H1 (cell line): ENCODE measurements around the gene IDH2. TPM values are rescaled to one million over a fixed set of nuclear protein-coding genes. Genes with fewer than 3 reads are reported as not detected.

ENCODE experiments used
- CTCF ChIA-PET: fragments of 300-600 bp; sonication (Branson Sonifier 250); formaldehyde crosslinking; loops from one replicate; lab custom pipeline; 2021; ENCODE audit not compliant: partially characterized antibody; lab: Charles Lee
- POLR2A ChIA-PET: fragments of 300-600 bp; sonication (Branson Sonifier 250); formaldehyde crosslinking; loops from one replicate; lab custom pipeline; 2021; ENCODE audit warnings: inconsistent platforms; ENCODE audit not compliant: partially characterized antibody; lab: Charles Lee
- DNase-seq, 2 experiments: peaks; one replicate each; pipeline versions ENCODE4 v3.0.0 to v3.0.0-alpha.2; 2010 to 2022; ENCODE audit warnings: low spot score in 2 of 2, low read depth in 1 of 2, mixed read lengths in 1 of 2
- FAIRE-seq: peaks from 2 replicates; lab custom pipeline; 2011; peaks lifted over from hg19 to GRCh38; lab: Jason Lieb, UNC
- H2AFZ ChIP-seq: 2 replicates; pipeline ENCODE4 v1.8.1; 2012; ENCODE audit warnings: low read length, inconsistent platforms
- H2AK5ac ChIP-seq: 2 replicates; pipeline ENCODE4 v1.6.1; 2013; ENCODE audit warnings: low read depth, low read length
- H2BK120ac ChIP-seq: replicated peaks from 2 replicates; pipeline ENCODE3; 2013; ENCODE audit warnings: low read depth, low read length, inconsistent platforms
- H2BK12ac ChIP-seq: 2 replicates; pipeline ENCODE4 v1.6.1; 2013; ENCODE audit warnings: low read depth, low read length
- H2BK15ac ChIP-seq: 2 replicates; pipeline ENCODE4 v1.6.1; 2013; ENCODE audit warnings: low read length
- H2BK20ac ChIP-seq: 2 replicates; pipeline ENCODE4 v1.6.1; 2013; ENCODE audit warnings: low read length
- H2BK5ac ChIP-seq: 2 replicates; pipeline ENCODE4 v1.6.1; 2013; ENCODE audit warnings: low read depth, low read length
- H3K14ac ChIP-seq: 2 replicates; pipeline ENCODE4 v1.6.1; 2013; ENCODE audit warnings: inconsistent platforms; ENCODE audit not compliant: insufficient read length
- H3K18ac ChIP-seq: 2 replicates; pipeline ENCODE4 v1.6.1; 2013; ENCODE audit warnings: low read length; ENCODE audit errors: extremely low read depth
- H3K23ac ChIP-seq: 2 replicates; pipeline ENCODE4 v1.6.1; 2013; ENCODE audit warnings: inconsistent platforms; ENCODE audit not compliant: insufficient read length
- H3K23me2 ChIP-seq: 2 replicates; pipeline ENCODE4 v1.6.1; 2013; ENCODE audit warnings: low read depth, low read length
- H3K27ac ChIP-seq: 2 replicates; pipeline ENCODE4 v1.6.1; 2011; ENCODE audit warnings: low read depth, low read length, inconsistent platforms
- H3K27me3 ChIP-seq, 4 experiments: replicated peaks in 1 of 4; 1 replicate in 1 of 4; 2 replicates in 3 of 4; pipeline versions ENCODE4 v1.6.1 to v1.8.1; 2011 to 2013; ENCODE audit warnings: low read length in 3 of 4, mild to moderate bottlenecking in 3 of 4, inconsistent platforms in 2 of 4, mixed read lengths in 2 of 4, moderate library complexity in 1 of 4; ENCODE audit not compliant: control insufficient read depth in 3 of 4, insufficient read depth in 3 of 4; ENCODE audit errors: extremely low read depth in 1 of 4
- H3K36me3 ChIP-seq, 4 experiments: 2 replicates each; pipeline versions ENCODE4 v1.6.1 to v1.8.1; 2011 to 2013; ENCODE audit warnings: mild to moderate bottlenecking in 4 of 4, low read length in 3 of 4, moderate library complexity in 2 of 4, control low read depth in 1 of 4, inconsistent platforms in 1 of 4; ENCODE audit not compliant: insufficient read depth in 4 of 4, control insufficient read depth in 2 of 4
- H3K4ac ChIP-seq: replicated peaks from 2 replicates; pipeline ENCODE3; 2013; ENCODE audit warnings: low read length, low read depth, mixed read lengths, inconsistent platforms; ENCODE audit not compliant: insufficient read length
- H3K4me1 ChIP-seq, 4 experiments: replicated peaks in 1 of 4; 1 replicate in 1 of 4; 2 replicates in 3 of 4; pipeline versions ENCODE4 v1.6.1 to v1.8.1; 2011 to 2013; ENCODE audit warnings: low read length in 3 of 4, inconsistent platforms in 2 of 4, mixed read lengths in 1 of 4; ENCODE audit not compliant: insufficient read depth in 4 of 4, control insufficient read depth in 3 of 4
- H3K4me2 ChIP-seq, 2 experiments: 2 replicates each; pipeline versions ENCODE4 v1.6.1 to v1.8.1; 2011 to 2013; ENCODE audit warnings: low read depth in 2 of 2, low read length in 2 of 2, control low read depth in 1 of 2, inconsistent platforms in 1 of 2, mild to moderate bottlenecking in 1 of 2; ENCODE audit not compliant: insufficient read depth in 1 of 2
- H3K4me3 ChIP-seq, 4 experiments: fragments of 200-600, 300-600 bp in 1 of 4; sonication (generic), shearing (Covaris generic), sonication (Bioruptor Twin) in 1 of 4; 2 replicates each; pipeline versions ENCODE4 v1.5.1 to v1.8.1; 2011 to 2016; ENCODE audit warnings: low read length in 4 of 4, low read depth in 3 of 4, control low read depth in 2 of 4, inconsistent platforms in 2 of 4, mild to moderate bottlenecking in 2 of 4, mixed read lengths in 1 of 4, moderate library complexity in 1 of 4; ENCODE audit not compliant: insufficient read depth in 2 of 4; ENCODE audit errors: extremely low read depth in 1 of 4
- H3K56ac ChIP-seq: replicated peaks from 2 replicates; pipeline ENCODE3; 2013; ENCODE audit warnings: low read depth, mild to moderate bottlenecking, mixed read lengths, low read length, inconsistent platforms; ENCODE audit not compliant: insufficient read length
- H3K79me1 ChIP-seq: 2 replicates; pipeline ENCODE4 v1.6.1; 2013; ENCODE audit warnings: low read depth, low read length, control low read depth
- H3K79me2 ChIP-seq, 2 experiments: 2 replicates each; pipeline versions ENCODE4 v1.6.1 to v1.8.1; 2012 to 2013; ENCODE audit warnings: low read length in 2 of 2, mild to moderate bottlenecking in 2 of 2, inconsistent platforms in 1 of 2; ENCODE audit not compliant: insufficient read depth in 2 of 2, control insufficient read depth in 1 of 2
- H3K9ac ChIP-seq, 4 experiments: replicated peaks in 1 of 4; 1 replicate in 1 of 4; 2 replicates in 3 of 4; pipeline versions ENCODE4 v1.6.1 to v1.8.1; 2011 to 2013; ENCODE audit warnings: low read depth in 3 of 4, low read length in 3 of 4, control low read depth in 2 of 4, mild to moderate bottlenecking in 2 of 4, moderate library complexity in 2 of 4, inconsistent platforms in 1 of 4; ENCODE audit errors: extremely low read depth in 1 of 4
- H3K9me3 ChIP-seq, 2 experiments: 2 replicates each; pipeline versions ENCODE4 v1.6.1 to v1.8.1; 2012 to 2013; ENCODE audit warnings: mild to moderate bottlenecking in 2 of 2, moderate library complexity in 2 of 2, control low read depth in 1 of 2, inconsistent platforms in 1 of 2, low read depth in 1 of 2, low read length in 1 of 2, mixed read lengths in 1 of 2; ENCODE audit not compliant: insufficient read depth in 2 of 2
- H4K20me1 ChIP-seq, 2 experiments: replicated peaks in 1 of 2; 2 replicates each; pipeline versions ENCODE3 to v1.8.1; 2011 to 2013; ENCODE audit warnings: inconsistent platforms in 2 of 2, low read length in 2 of 2, mild to moderate bottlenecking in 1 of 2; ENCODE audit not compliant: insufficient read depth in 2 of 2, control insufficient read depth in 1 of 2
- H4K5ac ChIP-seq: 2 replicates; pipeline ENCODE4 v1.6.1; 2013; ENCODE audit warnings: low read length, low read depth, mixed read lengths, inconsistent platforms; ENCODE audit not compliant: insufficient read length
- H4K8ac ChIP-seq: 2 replicates; pipeline ENCODE4 v1.8.0; 2013; ENCODE audit warnings: mild to moderate bottlenecking, moderate library complexity, low read length, inconsistent platforms; ENCODE audit not compliant: insufficient read depth; ENCODE audit errors: extremely low read depth
- H4K91ac ChIP-seq: replicated peaks from 2 replicates; pipeline ENCODE3; 2013; ENCODE audit warnings: low read length, mixed read lengths, inconsistent platforms; ENCODE audit not compliant: insufficient read length
- BRCA1 ChIP-seq: IDR thresholded peaks from 2 replicates; pipeline ENCODE4 v1.6.1; 2012; ENCODE audit warnings: low read depth, low read length, improper control_type of control experiment
- CREB1 ChIP-seq: IDR thresholded peaks from 2 replicates; pipeline ENCODE4 v1.6.1; 2012; ENCODE audit warnings: inconsistent platforms
- FOSL1 ChIP-seq: IDR thresholded peaks from 2 replicates; pipeline ENCODE4 v1.6.1; 2011; ENCODE audit warnings: mild to moderate bottlenecking, low read depth, low read length, moderate library complexity; ENCODE audit not compliant: insufficient read depth
- GTF2F1 ChIP-seq: IDR thresholded peaks from 2 replicates; pipeline ENCODE4 v1.6.1; 2012; ENCODE audit warnings: low read depth, low read length, improper control_type of control experiment, borderline replicate concordance
- HDAC2 ChIP-seq, 2 experiments: fragments of 300-600 bp in 1 of 2; sonication (generic) in 1 of 2; IDR thresholded peaks; 2 replicates each; pipeline ENCODE4 v1.6.1; 2011 to 2012; ENCODE audit warnings: low read depth in 2 of 2, low read length in 2 of 2, mild to moderate bottlenecking in 2 of 2, moderate library complexity in 2 of 2, borderline replicate concordance in 1 of 2, inconsistent platforms in 1 of 2
- HDAC6 ChIP-seq: IDR thresholded peaks from one replicate; pipeline ENCODE4 v1.7.1; 2012; ENCODE audit warnings: low read depth, mild to moderate bottlenecking, inconsistent platforms, low read length, moderate library complexity
- JUN ChIP-seq: IDR thresholded peaks from 2 replicates; pipeline ENCODE4 v1.6.1; 2011; ENCODE audit warnings: low read depth, mild to moderate bottlenecking, improper control_type of control experiment, low read length
- PHF8 ChIP-seq: fragments of 200-600 bp; sonication (generic); conservative IDR thresholded peaks from 2 replicates; pipeline ENCODE4 v1.7.1; 2012; ENCODE audit warnings: low read depth, mild to moderate bottlenecking, inconsistent platforms, low read length, moderate library complexity
- SIRT6 ChIP-seq: IDR thresholded peaks from one replicate; pipeline ENCODE4 v1.7.1; 2012; ENCODE audit warnings: low read length, inconsistent platforms
- SP2 ChIP-seq: IDR thresholded peaks from 2 replicates; pipeline ENCODE4 v1.6.1; 2012; ENCODE audit warnings: mild to moderate bottlenecking, low read length, inconsistent platforms
- WGBS, 2 experiments: shearing (Covaris generic) in 1 of 2; methylation state at CpG; one replicate each; pipeline versions ENCODE4 v1.1.6 to v1.1.7; 2013 to 2015; ENCODE audit warnings: low lambda C conversion rate in 2 of 2, mixed read lengths in 2 of 2, inconsistent platforms in 1 of 2, low coverage in 1 of 2, missing lambda C conversion rate in 1 of 2; ENCODE audit not compliant: insufficient replicate concordance in 2 of 2, insufficient coverage in 1 of 2, insufficient read length in 1 of 2; ENCODE audit errors: extremely low coverage in 1 of 2, missing lambda C conversion rate in 1 of 2; 5-methylcytosine and 5-hydroxymethylcytosine counted together
- polyA plus RNA-seq, 7 experiments: library from polyadenylated mRNA; depleted of rRNA in 3 of 7; stranded (reverse) in 5 of 7; unstranded in 2 of 7; fragments of >200 nt in 5 of 7; fragments of 200-250 nt in 2 of 7; gene quantifications; 1 replicate in 5 of 7; 2 replicates in 1 of 7; 4 replicates in 1 of 7; pipeline versions ENCODE4 v1.2.1 to v1.2.3, GENCODE V29; 2011 to 2013; ENCODE audit warnings: missing spikeins in 2 of 7, mixed read lengths in 2 of 7
- total RNA-seq: library from RNA; stranded (reverse); fragmentation: NEBNext Ultra II Directional; extraction: Animal tissue kit (Norgen Biotek cat#: 25700); gene quantifications from 2 replicates; pipeline ENCODE4 v1.2.1, GENCODE V29; 2021
- TF ChIP-seq, protein P1 (sequence below): IDR thresholded peaks from 2 replicates; pipeline ENCODE4 v1.6.1; 2011; ENCODE audit warnings: low read depth, mild to moderate bottlenecking, low read length; ENCODE audit not compliant: insufficient read depth
- TF ChIP-seq, protein P2 (sequence below): IDR thresholded peaks from 2 replicates; pipeline ENCODE4 v1.6.1; 2012; ENCODE audit warnings: inconsistent platforms

IDH2 gene
- total and polyA plus RNA-seq, 2 of the 8 experiments (the other 6 are each of a cell fraction or from before 2014, with no cell fraction given) = 64.2 to 84.6 TPM

DNA sequence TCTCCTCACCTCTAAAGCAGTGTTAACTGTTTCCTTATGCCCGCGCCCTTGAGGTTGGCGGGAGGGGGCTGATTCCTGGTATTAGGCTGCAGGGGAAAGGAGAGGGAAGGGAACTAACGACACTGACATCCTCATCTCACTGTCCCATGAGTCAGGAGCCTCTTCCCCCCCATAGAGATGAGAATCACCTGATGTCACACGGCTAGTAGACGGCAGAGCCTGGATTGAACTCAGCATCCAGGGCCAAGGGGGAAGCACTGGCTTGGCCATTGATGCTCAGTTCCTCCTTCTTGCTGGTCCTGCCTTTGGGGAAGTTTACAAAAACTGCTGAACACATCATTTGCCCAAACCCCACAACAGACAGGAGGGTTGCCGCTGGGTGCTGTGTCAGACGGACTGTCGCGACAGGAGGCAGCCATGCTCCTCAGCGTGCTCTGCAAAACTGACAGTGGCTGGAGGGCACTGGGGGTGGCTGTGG is 38.5 kb downstream of the IDH2 start:
- no peaks in the 10 kb centered on the region for H3K27me3 ChIP-seq
- H3K4me1 ChIP-seq = peaks cover 7 to 53% (median 43%) of the 10 kb centered on the region in 4 experiments
- peak overlapping the region; percentile 1; the same call in 1 of the 2 replicates for H2BK20ac ChIP-seq
- no peak overlapping the region; the same call in 1 of the 2 replicates for H4K8ac ChIP-seq
- no peak overlapping the region; the same call in 1 of the 2 replicates for H3K27ac ChIP-seq
- DNase-seq (no peak), FAIRE-seq (no peak)
- peaks cover 6% of the 10 kb centered on the region; the same call in 1 of the 2 replicates for H3K79me1 ChIP-seq
- no peaks in the 10 kb centered on the region for H4K20me1 ChIP-seq
- no peak overlapping the region for H3K23ac ChIP-seq
- no peak overlapping the region for H2BK120ac ChIP-seq
- POLR2A ChIA-PET = interaction anchor here (0.7 to 4.8 kb wide), 2 partner anchors 12 to 64 kb away, joined by 3 to 29 read pairs; partner anchors contain the start of gene ZNF710
- H2BK15ac ChIP-seq = peak overlapping the region; percentile 10; the same call in 1 of the 2 replicates
- H3K4ac ChIP-seq = peak overlapping the region; percentile 82
- H2AK5ac ChIP-seq = peak overlapping the region; percentile 82
- no peaks in the 10 kb centered on the region; a peak in 1 of 4 replicates for H3K9me3 ChIP-seq
- peaks cover 0 to 2% of the 10 kb centered on the region in 2 experiments; a peak in 2 of 4 replicates for H3K79me2 ChIP-seq
- peak overlapping the region; percentile 84 for H2BK12ac ChIP-seq
- no peak overlapping the region for H4K5ac ChIP-seq
- CTCF ChIA-PET = interaction anchor here (1.0 to 1.6 kb wide), 3 partner anchors 11 to 21 kb away, joined by 3 to 6 read pairs (median 6); no protein-coding TSS in a partner anchor
- 0 out of 2 replicates have a peak overlapping the region, but pooled peaks have one; percentile 5 for H3K18ac ChIP-seq
- no peak overlapping the region for H3K14ac ChIP-seq
- peak overlapping the region; percentile 99 for H4K91ac ChIP-seq
- peaks cover 0 to 9% (median 1%) of the 10 kb centered on the region in 4 experiments; a peak in 2 of 8 replicates for H3K36me3 ChIP-seq
- H3K23me2 ChIP-seq = no peaks in the 10 kb centered on the region
- no peak overlapping the region for H3K4me3 ChIP-seq
- H3K56ac ChIP-seq = no peak overlapping the region
- H3K4me2 ChIP-seq = no peak overlapping the region
- no peak overlapping the region; a peak in 2 of 7 replicates for H3K9ac ChIP-seq
- peak overlapping the region; percentile 87; the same call in 1 of the 2 replicates for H2BK5ac ChIP-seq
- 97% methylated on average over 9 of the region's 11 CpGs; no CpG with 5 or more reads in 1 of the 2 experiments for WGBS, 2 experiments
- H2AFZ ChIP-seq = no peak overlapping the region
- TF ChIP-seq HDAC2 (IDR thresholded peaks at IDR 0.05; ENCODE audit: borderline replicate concordance in 1 of 2, low read depth in 2 of 2, low read length in 2 of 2) (no peak), PHF8 (no peak), FOSL1 (no peak), SP2 (no peak), BRCA1 (no peak), JUN (no peak), GTF2F1 (no peak), SIRT6 (no peak), HDAC6 (no peak), CREB1 (no peak)
- TF ChIP-seq, protein P1, sequence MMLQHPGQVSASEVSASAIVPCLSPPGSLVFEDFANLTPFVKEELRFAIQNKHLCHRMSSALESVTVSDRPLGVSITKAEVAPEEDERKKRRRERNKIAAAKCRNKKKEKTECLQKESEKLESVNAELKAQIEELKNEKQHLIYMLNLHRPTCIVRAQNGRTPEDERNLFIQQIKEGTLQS = no peak
- TF ChIP-seq, protein P2, sequence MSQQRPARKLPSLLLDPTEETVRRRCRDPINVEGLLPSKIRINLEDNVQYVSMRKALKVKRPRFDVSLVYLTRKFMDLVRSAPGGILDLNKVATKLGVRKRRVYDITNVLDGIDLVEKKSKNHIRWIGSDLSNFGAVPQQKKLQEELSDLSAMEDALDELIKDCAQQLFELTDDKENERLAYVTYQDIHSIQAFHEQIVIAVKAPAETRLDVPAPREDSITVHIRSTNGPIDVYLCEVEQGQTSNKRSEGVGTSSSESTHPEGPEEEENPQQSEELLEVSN = no peak
